ENCODE results near the gene OR10G8. TPM values are rescaled to one million over a fixed set of nuclear protein-coding genes. Genes with fewer than 3 reads are reported as not detected.

Gene OR10G8
- total RNA-seq, 1 experiment from 2014 or later: not detected

DNA sequence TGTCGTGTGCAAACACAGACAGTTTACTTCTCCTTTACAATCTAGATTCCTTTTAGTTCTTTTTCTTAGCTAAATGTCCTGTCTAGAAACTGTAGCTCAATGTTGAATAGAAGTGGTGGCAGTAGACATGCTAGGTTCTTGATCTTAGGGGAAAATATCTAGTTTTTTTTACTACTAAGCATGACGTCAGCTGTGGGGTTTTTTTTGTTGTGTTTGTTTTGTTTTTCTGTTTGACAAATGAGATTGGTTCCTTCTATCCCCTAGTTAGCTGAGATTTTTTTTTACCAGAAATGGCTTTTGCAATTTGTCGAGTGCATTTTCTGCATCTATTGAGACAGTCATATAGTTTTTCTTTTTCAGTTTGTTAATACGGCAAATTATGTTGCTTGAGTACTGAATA, 16.8 kb downstream of the OR10G8 start:
- intact Hi-C loops (cut with micrococcal nuclease): no loop called here
- no peaks in the 10 kb centered on the region for H3K36me3 Mint-ChIP-seq (ENCODE audit: insufficient read depth, unreplicated experiment)

GRCh38 chr11:124050748-124051147, 24.1 kb downstream of the OR10G8 start:
- POLR2A ChIA-PET: no interaction called here
- intact Hi-C loops (cut with micrococcal nuclease): no loop called here

More for the DNA sequence above, 16.8 kb downstream of the OR10G8 start:
- CTCF ChIA-PET: interaction anchor here (0.7 to 1.0 kb wide), 3 partner anchors 22 to 1788 kb away, joined by 3 to 4 read pairs (median 3); no protein-coding TSS in a partner anchor
- Mint-ChIP-seq H3K27me3 (ENCODE audit: insufficient read depth, unreplicated experiment) (no peaks in the 10 kb centered on the region), H3K9me3 (ENCODE audit: unreplicated experiment) (peaks cover 8% of the 10 kb centered on the region), H3K4me1 (ENCODE audit: insufficient read depth, unreplicated experiment) (no peaks in the 10 kb centered on the region), H3K27ac (ENCODE audit: low read depth, unreplicated experiment) (no peak overlapping the region), H3K4me3 (ENCODE audit: unreplicated experiment) (no peak overlapping the region)
- POLR2A ChIA-PET: no interaction called here
- TF ChIP-seq, protein P1, sequence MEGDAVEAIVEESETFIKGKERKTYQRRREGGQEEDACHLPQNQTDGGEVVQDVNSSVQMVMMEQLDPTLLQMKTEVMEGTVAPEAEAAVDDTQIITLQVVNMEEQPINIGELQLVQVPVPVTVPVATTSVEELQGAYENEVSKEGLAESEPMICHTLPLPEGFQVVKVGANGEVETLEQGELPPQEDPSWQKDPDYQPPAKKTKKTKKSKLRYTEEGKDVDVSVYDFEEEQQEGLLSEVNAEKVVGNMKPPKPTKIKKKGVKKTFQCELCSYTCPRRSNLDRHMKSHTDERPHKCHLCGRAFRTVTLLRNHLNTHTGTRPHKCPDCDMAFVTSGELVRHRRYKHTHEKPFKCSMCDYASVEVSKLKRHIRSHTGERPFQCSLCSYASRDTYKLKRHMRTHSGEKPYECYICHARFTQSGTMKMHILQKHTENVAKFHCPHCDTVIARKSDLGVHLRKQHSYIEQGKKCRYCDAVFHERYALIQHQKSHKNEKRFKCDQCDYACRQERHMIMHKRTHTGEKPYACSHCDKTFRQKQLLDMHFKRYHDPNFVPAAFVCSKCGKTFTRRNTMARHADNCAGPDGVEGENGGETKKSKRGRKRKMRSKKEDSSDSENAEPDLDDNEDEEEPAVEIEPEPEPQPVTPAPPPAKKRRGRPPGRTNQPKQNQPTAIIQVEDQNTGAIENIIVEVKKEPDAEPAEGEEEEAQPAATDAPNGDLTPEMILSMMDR (IDR thresholded peaks at IDR 0.05; ENCODE audit: unreplicated experiment): no peak
- no TSS peak for BruUV-seq (replicated peaks)
- DNase-seq (ENCODE audit: unreplicated experiment): no peak

DNA sequence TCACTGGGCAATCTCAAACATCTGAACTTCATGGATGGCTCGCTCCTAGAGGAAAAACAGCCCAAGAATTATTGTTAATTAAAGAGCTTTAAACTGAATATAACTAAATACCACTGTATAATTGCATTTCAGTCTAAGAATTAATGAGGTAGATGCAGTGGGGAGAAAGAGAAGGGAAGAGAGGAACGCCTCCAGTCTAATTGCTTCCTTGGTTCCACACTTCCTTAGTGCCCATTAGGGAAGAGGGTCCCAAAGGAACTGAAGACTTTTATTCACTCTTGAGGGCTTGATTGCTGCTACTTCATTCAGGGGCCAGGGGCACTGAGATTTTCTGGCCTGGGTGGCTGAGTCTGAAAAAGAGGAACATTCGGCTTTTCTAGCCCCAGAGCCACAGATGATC, 26.4 kb downstream of the OR10G8 start:
- no TSS peak for BruUV-seq (replicated peaks)
- Mint-ChIP-seq H3K4me1 (ENCODE audit: insufficient read depth, unreplicated experiment) (peaks cover 6% of the 10 kb centered on the region), H3K27me3 (ENCODE audit: insufficient read depth, unreplicated experiment) (no peaks in the 10 kb centered on the region), H3K27ac (ENCODE audit: low read depth, unreplicated experiment) (no peak overlapping the region), H3K4me3 (ENCODE audit: unreplicated experiment) (no peak overlapping the region), H3K9me3 (ENCODE audit: unreplicated experiment) (peaks cover 2% of the 10 kb centered on the region), H3K36me3 (ENCODE audit: insufficient read depth, unreplicated experiment) (no peaks in the 10 kb centered on the region)
- intact Hi-C loops (cut with micrococcal nuclease): no loop called here
- TF ChIP-seq, protein P1 (IDR thresholded peaks at IDR 0.05; ENCODE audit: unreplicated experiment): no peak
- DNase-seq (ENCODE audit: unreplicated experiment): no peak
- CTCF ChIA-PET: interaction anchor here (1.4 kb wide), 1 partner anchor 16 kb away, joined by 4 read pairs; no protein-coding TSS in a partner anchor
- POLR2A ChIA-PET: no interaction called here

More at GRCh38 chr11:124050748-124051147, 24.1 kb downstream of the OR10G8 start:
- no peak overlapping the region for H3K27ac Mint-ChIP-seq (ENCODE audit: low read depth, unreplicated experiment)
- H3K27me3 Mint-ChIP-seq (ENCODE audit: insufficient read depth, unreplicated experiment): no peaks in the 10 kb centered on the region
- H3K4me1 Mint-ChIP-seq (ENCODE audit: insufficient read depth, unreplicated experiment): peaks cover 6% of the 10 kb centered on the region
- no peak overlapping the region for H3K4me3 Mint-ChIP-seq (ENCODE audit: unreplicated experiment)
- DNase-seq (ENCODE audit: unreplicated experiment): no peak
- H3K9me3 Mint-ChIP-seq (ENCODE audit: unreplicated experiment): peaks cover 8% of the 10 kb centered on the region
- no peaks in the 10 kb centered on the region for H3K36me3 Mint-ChIP-seq (ENCODE audit: insufficient read depth, unreplicated experiment)
- TF ChIP-seq, protein P1 (IDR thresholded peaks at IDR 0.05; ENCODE audit: unreplicated experiment): no peak
- CTCF ChIA-PET: no interaction called here
- no TSS peak for BruUV-seq (replicated peaks)

- Mint-ChIP-seq H3K36me3 (ENCODE audit: insufficient read depth, unreplicated experiment) (no peaks in the 10 kb centered on the region), H3K27me3 (ENCODE audit: insufficient read depth, unreplicated experiment) (peaks cover 16% of the 10 kb centered on the region), H3K4me3 (ENCODE audit: unreplicated experiment) (no peak overlapping the region), H3K9me3 (ENCODE audit: unreplicated experiment) (no peaks in the 10 kb centered on the region), H3K4me1 (ENCODE audit: insufficient read depth, unreplicated experiment) (peaks cover 11% of the 10 kb centered on the region), H3K27ac (ENCODE audit: low read depth, unreplicated experiment) (no peak overlapping the region)
- POLR2A ChIA-PET: no interaction called here
- CTCF ChIA-PET: interaction anchor here (0.6 to 4.9 kb wide), 14 partner anchors 13 to 1349 kb away, joined by 3 to 61 read pairs (median 4); partner anchors contain the start of gene VWA5A
- intact Hi-C loops (cut with micrococcal nuclease): loop anchor here (10.0 kb wide), 1 partner anchor 516 kb away; no protein-coding TSS in a partner anchor
- BruUV-seq (replicated peaks): no TSS peak
- DNase-seq (ENCODE audit: unreplicated experiment): peak; percentile 18
- TF ChIP-seq, protein P1 (IDR thresholded peaks at IDR 0.05; ENCODE audit: unreplicated experiment): no peak
Observed at GRCh38 chr11:124068601-124069110, 42.1 kb downstream of the OR10G8 start.
